NCI-H1105 treated with DMSO at 0.1 percent for 48 hours (cell line): ENCODE measurements around the gene KRT74.
A peak's percentile ranks its signal among the peaks of the same experiment; 100 is the strongest.

Source experiments
- DNase-seq: peaks from one replicate; lab custom pipeline; 2025; lab: John Stamatoyannopoulos, UW

KRT74 gene

DNA sequence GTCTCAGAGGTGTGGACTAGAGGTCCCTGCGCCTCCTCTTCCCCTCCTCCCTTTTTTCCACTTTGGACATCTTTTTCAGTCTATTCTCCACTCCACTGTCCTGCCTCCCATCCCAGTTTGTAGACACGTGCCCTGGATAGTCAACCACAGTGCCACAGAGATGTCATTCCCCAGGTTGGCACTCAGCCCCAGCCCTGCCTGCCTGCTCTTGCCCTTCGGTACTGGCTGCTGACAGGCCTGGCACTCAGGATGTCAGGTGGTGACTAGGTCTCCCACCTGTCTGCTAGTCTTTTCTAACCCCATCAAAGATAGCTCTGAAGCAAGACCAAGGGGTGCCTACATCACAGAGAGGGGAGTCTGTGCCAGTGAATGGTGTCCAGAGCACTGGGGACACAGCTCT is 36.5 kb downstream of the KRT74 start:
- DNase-seq: peak; percentile 31

DNA sequence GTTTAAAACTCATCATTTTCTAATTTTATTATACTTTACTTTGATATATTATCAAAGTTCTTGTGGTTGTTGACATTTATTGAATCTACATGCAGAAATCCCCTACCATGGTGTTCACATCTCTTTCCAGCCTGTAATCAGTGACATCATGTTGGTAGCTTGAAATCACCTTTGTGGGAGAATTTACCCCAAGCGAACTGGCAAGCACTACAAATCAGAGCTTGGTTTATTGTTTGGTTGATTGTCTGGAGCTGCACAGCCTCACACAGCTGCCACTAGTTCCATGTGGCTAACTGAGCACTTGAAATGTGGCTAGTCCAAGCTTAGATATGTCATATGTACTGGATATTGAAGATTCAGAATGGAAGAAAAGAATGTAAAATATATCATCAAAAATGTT is 38.1 kb downstream of the KRT74 start:
- DNase-seq: no peak

DNA sequence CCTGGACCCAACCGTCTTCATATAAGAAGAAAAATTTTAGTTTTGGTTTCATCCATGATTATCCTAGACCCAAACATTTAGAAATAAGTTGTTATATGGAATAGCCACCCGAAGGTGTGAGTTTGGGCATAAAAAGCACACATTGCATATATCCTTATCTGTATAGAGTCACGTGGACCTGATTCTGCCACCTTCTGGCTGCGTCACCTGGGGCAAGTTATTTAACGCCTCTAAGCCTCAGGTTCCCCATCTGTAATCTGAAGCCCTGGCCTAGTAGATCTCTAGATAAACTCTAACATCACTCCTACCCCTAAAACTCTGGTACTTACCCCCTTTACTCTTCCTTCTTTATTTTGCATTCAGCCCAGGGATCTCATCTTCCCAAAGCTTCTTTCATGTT is 39.2 kb downstream of the KRT74 start:
- no peak for DNase-seq

DNA sequence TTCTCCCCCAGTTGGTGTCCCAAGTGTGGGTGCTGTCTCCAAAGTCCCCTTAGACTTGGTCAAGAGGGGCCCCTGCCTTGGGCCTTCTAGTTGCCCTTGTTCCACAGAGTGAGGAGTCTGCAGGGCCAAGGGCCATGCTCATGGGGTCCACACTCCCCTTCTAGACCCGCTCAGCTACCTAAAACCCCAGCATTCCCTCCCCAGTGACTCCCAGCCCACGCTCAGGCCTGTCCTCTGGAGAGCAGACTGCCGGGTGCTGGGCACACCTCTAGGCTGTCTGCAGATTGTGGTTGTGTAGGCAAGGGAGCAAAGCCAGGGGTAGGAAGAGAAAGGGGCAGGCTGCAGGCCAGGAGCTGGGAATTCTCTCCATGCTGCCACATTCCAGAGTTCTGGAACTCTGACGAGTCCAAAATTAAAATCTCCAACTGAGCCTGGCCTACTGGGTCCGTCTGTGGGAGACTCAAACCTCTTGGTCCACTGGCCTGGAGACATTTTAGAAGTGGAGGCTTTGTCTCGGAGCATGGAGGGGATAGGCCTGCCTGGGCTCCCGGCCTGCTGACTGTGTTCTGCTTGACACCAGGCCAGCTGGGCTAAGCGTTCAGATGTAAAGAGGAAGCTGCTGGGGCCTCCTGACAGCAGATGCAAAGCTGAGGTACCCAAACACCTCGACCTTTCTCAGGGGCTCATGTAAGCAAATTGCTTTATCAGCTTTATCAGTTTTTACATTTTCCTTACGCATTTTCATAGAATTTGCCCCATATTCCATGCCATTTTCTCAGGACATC is 39.8 kb downstream of the KRT74 start:
- no peak for DNase-seq

DNA sequence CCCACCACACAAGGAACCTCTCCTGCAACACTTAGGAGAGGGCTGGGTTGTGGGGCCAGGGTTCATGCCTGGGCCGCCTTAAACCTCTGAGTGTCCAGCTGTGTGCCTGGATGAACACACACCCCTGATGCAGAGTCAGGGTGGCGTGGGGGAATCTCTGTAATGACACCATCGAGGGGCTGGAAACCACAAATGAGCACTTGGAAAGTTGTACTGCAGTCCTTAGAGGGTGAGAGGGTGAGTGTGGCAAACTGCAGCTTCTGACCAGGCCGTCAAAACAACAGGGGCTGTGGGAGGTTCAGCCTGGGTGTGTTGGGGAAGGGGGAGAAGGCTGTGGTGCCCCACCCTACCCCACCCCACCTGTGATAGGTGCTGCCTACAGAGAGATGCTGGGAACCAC is 41.0 kb downstream of the KRT74 start:
- no peak for DNase-seq

DNA sequence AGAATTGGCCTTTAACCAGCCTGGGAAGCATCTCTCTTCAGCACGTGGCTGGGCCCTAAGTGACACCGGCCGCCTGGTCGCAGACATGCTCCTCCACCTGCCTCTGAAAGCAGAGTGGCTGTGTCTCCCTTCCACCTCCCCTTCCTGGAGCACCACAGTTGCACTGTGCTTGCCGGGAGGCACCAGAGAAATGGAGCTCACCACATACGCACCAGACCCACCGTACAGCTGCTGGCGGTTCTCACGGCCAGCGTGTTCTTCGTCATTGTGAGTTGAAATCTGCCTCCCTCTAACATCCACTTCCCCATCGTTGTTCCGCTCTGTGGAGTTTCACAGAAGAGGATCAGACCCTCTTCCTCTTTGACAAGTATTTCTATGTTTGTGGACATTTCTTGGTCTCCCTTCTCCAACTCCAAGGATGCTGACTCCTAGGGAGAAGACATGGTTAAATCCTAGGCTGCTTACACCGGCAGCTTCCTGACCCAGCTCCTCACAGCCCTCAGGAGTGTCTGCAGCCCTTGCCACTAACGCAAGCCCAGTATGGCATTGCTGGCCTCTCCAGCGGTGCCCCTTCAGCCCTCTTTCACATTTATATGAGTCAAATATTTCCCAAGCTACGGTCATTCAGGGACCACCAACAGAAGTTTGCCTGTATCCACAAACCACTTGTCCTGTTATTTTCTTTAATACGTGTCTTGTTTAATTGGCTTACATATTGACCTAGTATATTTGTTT is 41.9 kb downstream of the KRT74 start:
- no peak for DNase-seq

DNA sequence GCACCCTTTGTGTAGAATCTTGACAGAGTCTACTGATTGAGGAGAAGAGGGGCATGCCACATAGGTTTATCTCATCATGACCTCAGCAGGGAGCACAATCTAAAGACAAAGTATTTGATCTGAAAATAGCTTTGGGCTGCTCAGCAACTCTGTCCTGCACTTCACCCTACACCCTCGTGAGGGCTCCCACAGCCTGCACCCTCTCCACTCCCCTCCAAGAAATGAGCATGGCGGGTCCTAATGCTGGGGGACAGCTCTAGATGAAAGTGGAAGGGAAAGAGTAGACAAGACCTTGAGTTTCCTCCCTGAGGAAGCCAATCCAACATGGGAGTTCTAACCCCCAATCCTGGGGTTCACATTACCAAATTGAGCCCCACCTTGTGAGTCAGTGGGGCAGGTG is 42.7 kb downstream of the KRT74 start:
- no peak for DNase-seq

DNA sequence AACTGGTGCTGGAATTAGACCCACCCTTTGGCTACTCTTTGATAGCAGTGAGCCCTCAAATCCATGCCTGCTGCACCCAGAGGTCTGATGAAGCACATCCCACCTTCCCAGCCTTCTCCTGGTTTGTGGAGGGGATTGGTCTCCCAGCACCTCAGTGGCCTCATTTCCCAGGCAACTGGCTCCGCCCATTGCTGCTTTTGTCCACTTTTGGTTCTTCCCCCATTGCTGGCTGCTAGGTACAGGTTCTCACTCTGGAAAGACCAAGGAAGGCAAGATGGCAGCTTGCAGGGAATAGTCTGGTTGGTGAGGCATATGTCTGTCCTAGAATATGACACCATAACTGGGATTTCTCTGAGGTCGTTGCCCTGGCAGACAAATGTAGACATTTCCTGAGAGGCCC is 43.3 kb downstream of the KRT74 start:
- no peak for DNase-seq

DNA sequence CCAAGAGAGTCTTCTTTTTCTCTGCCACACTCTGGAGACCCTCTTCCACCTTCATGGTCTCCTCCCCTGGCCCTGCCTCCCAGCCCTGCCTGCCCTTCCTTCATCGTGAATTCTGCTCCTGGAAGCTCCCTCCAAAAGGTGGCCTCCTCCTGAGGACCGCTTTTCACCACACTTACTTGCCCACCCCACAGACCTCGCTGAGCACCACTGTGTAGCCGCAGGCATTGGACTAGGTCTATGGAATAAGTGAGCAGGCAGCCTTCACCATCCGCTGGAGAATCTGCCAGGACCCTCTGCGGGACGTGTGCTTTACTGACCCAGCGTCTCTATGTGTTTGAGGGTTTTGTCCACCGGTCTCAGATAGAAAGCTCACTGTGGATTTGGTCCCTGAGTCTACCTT is 43.8 kb downstream of the KRT74 start:
- DNase-seq: no peak

DNA sequence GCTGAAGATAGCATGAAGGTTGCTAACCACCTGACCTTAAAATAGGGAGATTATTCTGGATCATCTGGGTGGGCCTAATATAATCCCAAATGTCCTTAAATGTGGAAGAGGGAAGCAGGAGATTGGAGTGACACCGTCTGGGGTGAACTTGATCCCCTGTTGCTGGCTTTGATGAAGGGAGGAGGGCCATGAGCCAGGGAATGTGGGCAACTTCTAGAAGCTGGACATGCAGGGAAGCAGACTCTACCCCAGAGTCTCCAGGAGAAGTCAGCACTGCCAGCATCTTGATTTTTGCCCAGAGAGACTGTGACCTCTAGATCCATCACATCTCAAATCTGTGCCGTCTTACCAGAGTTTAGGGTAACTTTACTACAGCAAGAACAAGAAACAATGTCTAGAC is 44.2 kb downstream of the KRT74 start:
- DNase-seq: no peak

DNA sequence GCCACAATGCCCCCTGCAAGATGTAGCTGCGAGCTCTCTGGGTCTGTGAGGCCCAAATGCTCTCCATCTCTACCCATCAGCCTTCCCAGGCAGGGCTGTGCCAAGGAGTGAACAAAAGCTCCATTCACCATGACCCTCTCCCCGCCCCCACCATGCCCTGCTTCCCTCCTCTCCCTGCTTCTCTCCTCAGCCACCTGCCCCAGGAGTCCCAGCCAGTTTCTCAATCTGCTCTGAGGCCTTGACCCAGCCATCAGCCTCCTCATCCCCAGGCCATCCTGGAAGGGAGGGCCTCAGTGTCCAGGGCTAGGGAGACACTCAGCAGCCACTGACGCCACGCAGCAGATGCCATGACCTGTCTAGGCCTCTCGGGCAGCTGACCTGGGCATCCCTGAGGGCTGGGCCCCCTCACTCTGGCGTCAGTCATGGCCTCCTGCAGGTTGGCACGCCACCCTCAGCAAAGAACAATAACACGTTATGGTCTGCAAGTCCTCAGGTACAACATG is 45.0 kb downstream of the KRT74 start:
- no peak for DNase-seq

DNA sequence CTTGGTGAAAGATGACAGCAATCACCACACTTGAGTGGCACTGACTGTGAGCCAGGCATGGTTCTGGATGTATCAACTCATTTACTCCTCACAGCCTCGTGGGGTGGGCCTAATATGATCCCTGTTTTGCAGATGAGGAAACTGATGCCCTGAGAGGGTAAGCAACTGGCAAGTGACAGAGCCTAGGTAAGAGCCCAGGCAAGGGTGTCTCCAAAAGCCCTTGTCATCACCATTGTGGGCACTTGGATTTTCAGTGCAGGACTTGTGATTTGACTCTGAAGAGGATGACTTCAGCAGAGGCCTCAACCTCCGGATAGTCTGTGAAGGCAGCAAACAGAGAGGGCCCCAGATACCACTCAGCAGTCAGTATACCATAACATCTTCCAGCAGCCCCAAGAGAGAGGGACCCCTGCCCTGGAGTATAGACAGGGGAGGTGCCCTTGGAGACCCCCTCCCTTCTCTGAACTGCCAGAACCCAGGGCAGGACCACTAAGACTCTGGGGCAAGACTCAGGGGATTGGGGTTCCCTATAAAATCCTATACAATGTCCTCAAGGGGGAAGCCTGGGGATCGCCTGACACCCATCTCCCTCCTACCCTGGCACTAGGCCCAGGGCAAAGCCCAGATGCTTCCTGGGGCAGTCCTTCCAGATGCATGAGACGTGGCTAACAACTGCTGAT is 46.4 kb downstream of the KRT74 start:
- DNase-seq: no peak

DNA sequence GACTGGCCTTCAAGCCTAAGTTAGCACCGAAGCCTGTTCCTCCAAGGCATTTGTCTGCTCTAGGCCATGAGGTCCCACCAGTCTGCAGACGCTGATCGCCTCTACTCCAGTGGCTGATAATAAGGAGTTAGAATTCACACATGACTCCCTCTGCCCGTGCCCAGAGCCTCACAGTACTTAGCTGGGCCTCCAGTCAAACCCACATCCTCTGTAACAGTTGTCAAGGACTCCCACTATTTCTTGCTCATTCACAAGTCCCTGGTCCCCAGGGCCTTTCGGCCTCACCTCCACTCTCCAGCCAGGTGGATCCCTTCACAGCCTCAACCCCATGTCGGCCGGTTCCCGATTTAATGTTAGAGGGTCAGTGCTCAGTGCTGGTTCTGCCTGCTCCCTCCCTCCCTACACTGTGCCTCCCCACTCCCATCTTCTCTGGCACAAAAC is 47.1 kb downstream of the KRT74 start:
- no peak for DNase-seq

DNA sequence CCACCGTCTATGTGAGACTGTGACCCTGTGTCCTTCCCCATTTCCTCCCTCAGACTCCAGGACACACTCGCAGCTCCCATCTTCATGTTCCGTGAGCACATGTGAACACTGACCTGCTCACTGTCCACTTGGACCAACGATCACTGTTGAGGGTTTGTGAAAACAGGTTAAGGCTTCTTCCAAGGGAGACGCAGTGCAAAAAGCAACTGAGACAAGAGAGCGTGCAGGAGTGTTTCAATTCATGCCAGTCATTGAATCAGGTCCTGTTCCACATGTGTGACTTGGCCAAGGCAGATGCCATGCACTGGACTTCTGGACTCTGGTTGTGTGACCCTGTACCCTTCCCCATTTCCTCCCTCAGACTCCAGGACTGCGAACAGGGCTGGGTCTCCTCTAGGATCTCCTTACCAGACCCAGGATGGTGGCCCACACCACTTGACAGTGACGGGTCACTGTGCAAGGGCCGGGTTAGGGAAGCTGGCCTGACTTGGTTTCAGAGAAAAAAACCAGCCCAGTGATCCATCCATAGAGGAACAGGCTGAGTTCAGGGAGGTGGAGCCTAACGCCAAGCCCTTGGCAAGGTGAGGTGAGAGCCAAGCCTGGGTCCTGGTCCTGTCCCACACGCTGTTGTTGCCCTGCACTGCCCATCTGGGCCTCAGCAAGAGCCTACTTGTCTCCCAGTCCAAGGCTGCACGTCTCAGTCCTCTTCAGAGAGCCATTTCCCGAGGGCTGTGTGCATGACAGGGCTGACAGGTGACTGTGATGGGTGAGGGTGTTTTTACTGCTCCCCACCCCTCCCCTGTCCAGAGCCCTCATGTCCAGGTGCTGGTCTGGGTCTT is 47.8 kb downstream of the KRT74 start:
- DNase-seq: no peak

DNA sequence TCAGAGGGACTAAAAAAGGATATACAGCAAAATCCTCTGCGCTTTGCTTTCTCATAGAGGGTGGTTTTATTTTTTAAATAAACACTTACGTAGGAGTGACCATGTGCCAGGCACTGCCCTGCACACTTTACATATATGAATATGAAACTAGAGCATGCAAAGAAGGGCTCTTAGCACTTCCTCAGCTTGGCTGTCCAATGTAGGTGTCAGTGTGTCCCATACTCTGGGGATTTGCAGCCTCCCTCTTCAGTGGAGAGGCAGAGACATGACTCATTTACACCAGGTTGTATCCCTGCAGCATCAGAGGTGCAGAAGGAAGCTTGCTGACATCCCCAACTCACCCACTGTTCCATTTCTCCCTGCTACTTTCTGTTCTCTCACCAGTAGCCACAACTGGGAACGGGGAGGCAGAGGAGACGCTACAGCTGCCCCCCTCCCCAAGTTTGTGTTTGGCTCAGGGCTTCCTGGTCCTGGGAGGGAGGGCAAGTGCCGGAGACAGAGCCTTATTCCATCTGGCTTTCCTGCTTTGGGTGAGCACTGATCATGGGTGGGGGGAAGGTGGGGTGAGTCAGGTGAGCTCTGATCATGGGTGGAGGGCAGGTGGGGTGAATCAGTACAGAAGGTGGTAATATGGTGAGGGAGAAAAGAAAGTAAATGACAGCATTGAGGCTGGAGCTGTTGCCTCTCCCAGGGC is 48.6 kb downstream of the KRT74 start:
- no peak for DNase-seq

DNA sequence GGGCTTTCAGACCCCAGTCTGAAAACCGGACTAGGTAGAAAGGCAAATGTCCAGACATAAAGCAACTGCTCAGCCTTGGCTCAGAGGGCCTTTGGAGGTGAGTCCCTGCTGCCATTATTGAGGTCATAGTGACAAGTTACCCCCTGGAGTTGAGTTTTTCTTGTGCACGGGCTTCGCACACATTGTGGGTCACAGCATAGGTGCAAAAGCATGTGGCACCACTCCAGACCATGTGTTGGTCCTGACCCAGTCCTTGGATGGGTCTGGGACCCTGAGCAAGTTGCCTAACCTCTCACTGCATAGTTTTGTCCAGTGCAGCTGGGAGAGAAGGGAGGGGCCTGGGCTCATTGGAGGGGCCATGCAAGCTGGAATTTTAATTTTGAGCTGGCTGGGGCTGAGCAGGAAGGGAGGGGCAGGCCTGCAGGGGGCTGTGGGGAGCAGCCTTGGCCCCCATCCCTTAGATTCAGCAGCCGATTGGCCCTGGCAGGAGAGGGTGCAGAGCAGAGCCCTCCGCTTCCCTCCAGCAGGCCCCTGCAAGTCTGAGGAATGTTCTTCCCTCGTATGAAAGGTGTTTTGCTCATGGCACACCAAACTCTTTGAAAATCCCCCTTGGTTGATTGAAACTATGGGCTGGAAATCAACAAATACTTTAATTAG is 49.3 kb downstream of the KRT74 start:
- no peak for DNase-seq

DNA sequence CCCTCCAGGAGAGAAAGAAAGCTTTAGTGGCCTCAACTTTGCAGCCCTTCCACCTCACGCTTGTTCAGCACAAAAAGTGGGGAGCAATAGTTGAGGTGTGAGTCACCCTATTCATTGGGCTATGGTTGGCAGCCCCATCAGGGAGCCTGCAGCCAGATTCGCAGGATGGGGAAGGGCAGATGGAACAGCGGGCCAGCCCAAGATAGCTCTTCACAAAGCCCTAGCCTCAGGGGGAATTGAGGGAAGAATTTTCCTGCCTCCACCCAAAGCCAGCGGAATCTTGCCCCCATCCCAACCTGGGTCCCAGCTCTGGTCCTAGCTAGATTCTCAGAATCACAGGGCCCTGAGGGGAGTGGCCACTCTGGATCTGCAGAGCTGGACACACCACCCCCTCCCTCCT is 49.8 kb downstream of the KRT74 start:
- no peak for DNase-seq

DNA sequence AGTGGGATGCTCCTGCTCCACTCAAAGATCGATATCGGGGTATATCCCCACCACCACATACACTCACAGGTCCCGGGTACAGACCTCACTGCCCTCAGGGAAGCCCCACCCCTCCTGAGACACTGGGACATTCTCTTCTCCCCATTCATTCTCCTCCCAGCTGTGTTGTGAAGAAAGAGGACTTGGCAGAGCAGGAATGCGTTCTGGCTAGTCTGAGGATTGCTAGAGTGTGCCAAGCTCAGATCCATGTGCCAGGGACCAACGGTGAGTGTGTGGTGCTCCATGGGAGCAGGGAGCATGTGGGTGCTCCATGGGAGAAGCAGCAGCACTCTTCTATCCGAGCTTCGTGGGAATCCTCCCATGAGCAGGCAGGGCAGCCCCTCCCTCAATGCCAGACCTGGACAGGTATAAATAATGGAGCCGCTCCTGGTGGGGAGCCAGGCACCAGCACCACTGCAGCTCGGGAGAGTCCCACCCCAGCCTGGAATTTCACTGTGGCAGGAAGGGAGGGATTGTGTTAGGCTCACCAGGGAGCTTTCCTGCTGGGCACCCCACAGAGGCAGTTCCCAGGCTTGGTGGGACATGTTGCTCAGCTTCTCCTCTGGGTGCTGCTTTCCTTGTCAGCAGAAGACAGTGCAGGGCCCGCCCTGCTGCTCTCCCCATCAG is 51.2 kb downstream of the KRT74 start:
- no peak for DNase-seq

DNA sequence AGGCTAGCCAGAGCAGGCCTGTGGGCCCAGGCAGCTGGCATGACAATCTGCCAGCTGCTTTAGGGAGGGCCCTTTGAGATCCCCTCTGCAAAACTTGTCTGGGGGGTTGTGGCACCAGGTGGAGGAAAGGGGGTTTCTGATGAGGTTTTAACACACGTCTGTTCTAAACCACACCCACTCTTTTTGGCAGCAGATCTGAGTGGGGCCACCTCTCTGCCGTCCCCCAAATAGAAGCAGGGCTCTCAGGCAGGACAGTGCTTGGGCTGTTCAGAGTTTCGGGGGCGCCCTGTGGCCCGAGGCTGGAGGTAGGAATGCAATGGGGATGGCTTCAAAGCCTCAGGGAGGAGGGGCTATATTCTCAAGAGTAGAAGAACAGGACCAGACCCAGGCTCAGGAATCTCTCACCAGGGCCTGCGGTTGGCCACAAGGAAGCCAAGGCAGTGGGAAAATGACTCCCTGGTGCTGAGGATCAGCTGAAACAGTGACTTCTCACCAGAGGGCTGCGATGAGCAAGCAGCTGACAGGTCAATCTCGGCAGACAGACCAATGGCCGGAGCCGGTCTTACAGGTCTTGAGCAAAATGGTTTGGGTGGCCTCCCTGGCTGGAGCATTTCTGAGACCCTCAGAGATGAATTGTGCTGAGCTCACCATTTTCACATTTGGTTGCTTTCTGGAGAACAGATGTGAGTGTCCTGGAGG is 51.9 kb downstream of the KRT74 start:
- no peak for DNase-seq

DNA sequence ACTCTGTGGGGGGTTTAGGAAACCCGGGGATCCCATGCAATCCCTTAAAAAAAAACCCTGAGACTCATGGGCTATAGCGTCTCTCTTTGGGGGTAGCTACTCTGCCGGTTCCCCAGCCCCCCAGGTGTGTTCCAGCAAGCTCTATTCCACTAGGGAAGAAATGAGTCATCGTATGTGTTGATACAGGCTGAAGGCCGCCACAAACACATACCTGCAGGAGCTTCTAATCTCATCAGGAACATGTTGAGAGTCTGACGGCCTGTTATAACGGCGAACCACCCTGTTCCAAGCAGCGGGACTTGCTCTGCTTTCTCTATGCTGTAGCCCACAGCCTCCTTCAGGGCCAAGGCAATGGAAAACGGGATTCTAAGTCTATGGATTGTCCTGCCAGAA is 52.5 kb downstream of the KRT74 start:
- DNase-seq: no peak
